ENCODE measurements around the gene JPH4. TPM values are rescaled to one million over a fixed set of nuclear protein-coding genes. Genes with fewer than 3 reads are reported as not detected.

The JPH4 gene
- total RNA-seq, 2 donors from 2014 or later = 0.18 to 0.91 TPM

- peaks cover 72% of the 10 kb centered on the region for H3K36me3 ChIP-seq (ENCODE audit: control insufficient read depth, insufficient read depth, low read length)
- no peak for TF ChIP-seq CTCF (conservative IDR thresholded peaks at IDR 0.05)
- no peak overlapping the region for H3K4me3 Mint-ChIP-seq
- H3K4me1 ChIP-seq (ENCODE audit: control insufficient read depth, insufficient read depth, low read length) = peaks cover 6% of the 10 kb centered on the region
- H3K36me3 Mint-ChIP-seq (ENCODE audit: low read depth) = peaks cover 59% of the 10 kb centered on the region
- H3K4me3 ChIP-seq (ENCODE audit: low read length) = no peak overlapping the region
- 94 to 97% methylated on average over 11 to 14 of the region's 14 CpGs for WGBS, 2 experiments (ENCODE audit: insufficient coverage in 1 of 2, insufficient read length in 1 of 2)
- H3K9ac ChIP-seq (ENCODE audit: extremely low read depth, low read length, poor library complexity, severe bottlenecking) = no peak overlapping the region
- no peaks in the 10 kb centered on the region for H3K27me3 Mint-ChIP-seq (ENCODE audit: insufficient read depth)
- H3K4me1 Mint-ChIP-seq = peaks cover 12% of the 10 kb centered on the region
- no peaks in the 10 kb centered on the region for H3K9me3 Mint-ChIP-seq
- no peaks in the 10 kb centered on the region for H3K27me3 ChIP-seq (ENCODE audit: control insufficient read depth, insufficient read depth, low read length, poor library complexity, severe bottlenecking)
- H3K9me3 ChIP-seq (ENCODE audit: control insufficient read depth, low read length) = no peaks in the 10 kb centered on the region
- DNase-seq = no peak
- H3K27ac ChIP-seq (ENCODE audit: low read depth, low read length) = no peak overlapping the region
- no peak overlapping the region for H3K27ac Mint-ChIP-seq
Observed at GRCh38 chr14:23563473-23564180, 15.0 kb downstream of the JPH4 start.

- DNase-seq = peak; percentile 89
- Histone ChIP-seq H3K9ac (ENCODE audit: extremely low read depth, low read length, poor library complexity, severe bottlenecking) (no peak overlapping the region), H3K27me3 (ENCODE audit: control insufficient read depth, insufficient read depth, low read length, poor library complexity, severe bottlenecking) (no peaks in the 10 kb centered on the region), H3K4me3 (ENCODE audit: low read length) (no peak overlapping the region), H3K36me3 (ENCODE audit: control insufficient read depth, insufficient read depth, low read length) (peaks cover 79% of the 10 kb centered on the region), H3K27ac (ENCODE audit: low read depth, low read length) (no peak overlapping the region), H3K4me1 (ENCODE audit: control insufficient read depth, insufficient read depth, low read length) (no peaks in the 10 kb centered on the region), H3K9me3 (ENCODE audit: control insufficient read depth, low read length) (no peaks in the 10 kb centered on the region)
- 89% methylated on average over 2 of the region's 2 CpGs; no CpG with 5 or more reads in 1 of the 2 experiments for WGBS, 2 experiments (ENCODE audit: insufficient coverage in 1 of 2, insufficient read length in 1 of 2)
- H3K27me3 Mint-ChIP-seq (ENCODE audit: insufficient read depth) = no peaks in the 10 kb centered on the region
- TF ChIP-seq CTCF (conservative IDR thresholded peaks at IDR 0.05) = peak; percentile 92
- no peak overlapping the region for H3K4me3 Mint-ChIP-seq
- no peaks in the 10 kb centered on the region for H3K9me3 Mint-ChIP-seq
- H3K4me1 Mint-ChIP-seq = peaks cover 6% of the 10 kb centered on the region
- peaks cover 59% of the 10 kb centered on the region for H3K36me3 Mint-ChIP-seq (ENCODE audit: low read depth)
- no peak overlapping the region for H3K27ac Mint-ChIP-seq
Observed at GRCh38 chr14:23562822-23563472, 15.6 kb downstream of the JPH4 start.

- peaks cover 59% of the 10 kb centered on the region for H3K36me3 Mint-ChIP-seq (ENCODE audit: low read depth)
- H3K27ac Mint-ChIP-seq = no peak overlapping the region
- Histone ChIP-seq H3K9me3 (ENCODE audit: control insufficient read depth, low read length) (no peaks in the 10 kb centered on the region), H3K27me3 (ENCODE audit: control insufficient read depth, insufficient read depth, low read length, poor library complexity, severe bottlenecking) (no peaks in the 10 kb centered on the region), H3K36me3 (ENCODE audit: control insufficient read depth, insufficient read depth, low read length) (peaks cover 82% of the 10 kb centered on the region), H3K4me3 (ENCODE audit: low read length) (no peak overlapping the region), H3K27ac (ENCODE audit: low read depth, low read length) (no peak overlapping the region), H3K9ac (ENCODE audit: extremely low read depth, low read length, poor library complexity, severe bottlenecking) (no peak overlapping the region), H3K4me1 (ENCODE audit: control insufficient read depth, insufficient read depth, low read length) (no peaks in the 10 kb centered on the region)
- TF ChIP-seq CTCF (conservative IDR thresholded peaks at IDR 0.05) = no peak
- H3K9me3 Mint-ChIP-seq = no peaks in the 10 kb centered on the region
- DNase-seq = no peak
- no peak overlapping the region for H3K4me3 Mint-ChIP-seq
- no peaks in the 10 kb centered on the region for H3K27me3 Mint-ChIP-seq (ENCODE audit: insufficient read depth)
- 93 to 96% methylated on average over 10 to 14 of the region's 15 CpGs for WGBS, 2 experiments (ENCODE audit: insufficient coverage in 1 of 2, insufficient read length in 1 of 2)
- H3K4me1 Mint-ChIP-seq = peaks cover 9% of the 10 kb centered on the region
Observed at GRCh38 chr14:23561873-23562821, 16.4 kb downstream of the JPH4 start.

Measured in endodermal cell (in vitro differentiated cells).